DMS53 treated with DMSO at 0.1 percent for 48 hours (cell line): ENCODE data around the gene RDH5.

Experiments used
- DNase-seq: peaks from one replicate; lab custom pipeline; 2025; ENCODE audit not compliant: unreplicated experiment; lab: John Stamatoyannopoulos, UW

The RDH5 gene

DNA sequence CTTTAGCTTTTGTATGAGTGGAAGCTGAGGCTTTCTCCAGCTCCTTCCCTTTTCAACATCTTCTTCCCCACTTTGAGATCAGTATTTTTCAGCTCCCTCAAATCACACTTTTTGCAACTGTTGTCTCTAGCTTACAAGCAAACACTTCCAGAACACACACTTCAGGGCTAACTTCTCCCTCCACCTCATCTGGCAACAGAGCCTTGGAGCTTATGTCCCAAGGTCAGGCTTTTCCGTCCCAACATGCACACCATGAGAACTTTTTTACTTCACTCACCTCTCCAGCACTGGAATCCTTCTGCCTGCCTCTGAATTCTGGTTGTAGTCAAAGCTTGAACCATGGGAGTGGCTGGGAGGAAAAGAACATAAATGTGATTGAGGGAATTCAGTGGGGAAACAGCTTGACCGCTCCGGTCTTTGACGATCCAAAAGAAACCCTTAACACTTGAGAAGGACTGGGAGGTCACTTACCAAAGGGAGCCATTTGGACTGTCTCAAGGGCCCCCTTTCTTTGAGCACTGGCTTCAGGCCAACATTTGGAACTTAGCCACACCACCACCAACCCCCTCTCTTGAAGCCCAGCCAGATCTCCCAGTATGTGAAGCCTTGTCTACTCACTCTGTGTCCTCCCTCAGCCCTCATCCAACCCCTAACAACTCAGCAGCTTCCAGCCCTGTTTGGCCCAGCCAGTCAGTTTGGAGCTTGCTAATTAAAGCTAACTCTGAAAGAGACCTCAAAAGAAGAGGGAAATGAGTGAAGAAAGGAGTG, 8.2 kb upstream of the RDH5 start:
- no peak for DNase-seq

DNA sequence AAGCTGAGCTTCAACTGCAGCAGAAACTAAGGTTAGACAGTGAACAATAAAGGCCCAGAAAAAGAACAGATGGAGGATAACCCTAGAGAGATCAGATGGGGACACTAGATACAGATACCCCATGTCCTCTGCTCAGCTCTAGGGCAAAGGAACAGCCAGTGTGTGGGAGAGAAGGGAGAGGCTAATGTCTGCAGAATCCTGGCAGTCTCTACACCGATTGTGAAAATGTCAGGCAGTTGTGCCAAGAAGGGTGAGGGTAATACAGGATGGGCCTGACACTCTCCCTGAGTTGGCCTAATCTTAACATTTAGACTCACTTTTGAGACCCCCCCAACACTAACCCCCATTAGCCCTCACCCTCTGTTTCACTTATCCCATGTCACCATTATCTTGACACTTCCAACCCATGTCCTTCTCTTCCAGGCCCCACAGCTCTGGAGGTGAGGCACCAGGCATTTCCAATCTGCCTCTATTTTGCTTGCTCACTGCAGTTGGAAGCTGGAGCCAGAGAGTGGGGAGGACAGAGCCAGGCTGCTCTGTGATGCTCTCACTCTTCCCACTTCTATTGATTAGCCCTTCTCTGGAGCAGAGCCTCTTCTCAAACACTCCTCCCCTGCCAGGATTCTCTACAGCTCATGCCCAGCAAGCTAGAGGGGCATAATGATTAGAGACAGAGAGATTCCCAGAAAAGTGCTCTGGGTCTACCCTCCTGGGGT, 7.3 kb upstream of the RDH5 start:
- DNase-seq: no peak

DNA sequence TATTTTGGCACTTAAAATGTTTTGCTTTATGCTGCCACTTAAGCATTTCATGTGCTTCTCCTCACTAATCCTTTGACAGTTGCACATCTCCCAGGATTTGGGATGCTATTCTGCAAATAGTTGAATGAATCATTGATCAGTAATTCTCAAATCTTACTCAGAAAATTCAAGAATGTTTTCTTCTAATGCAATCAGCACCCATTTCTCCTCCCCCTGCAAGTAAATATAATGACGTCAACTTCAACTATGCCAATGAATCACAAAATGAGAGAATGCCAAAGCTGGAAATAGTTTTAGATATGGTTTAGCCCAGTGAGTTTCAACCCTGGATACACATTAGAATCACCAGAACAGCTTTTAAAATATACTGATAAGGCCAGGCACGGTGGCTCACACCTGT, 6.5 kb upstream of the RDH5 start:
- DNase-seq: no peak

DNA sequence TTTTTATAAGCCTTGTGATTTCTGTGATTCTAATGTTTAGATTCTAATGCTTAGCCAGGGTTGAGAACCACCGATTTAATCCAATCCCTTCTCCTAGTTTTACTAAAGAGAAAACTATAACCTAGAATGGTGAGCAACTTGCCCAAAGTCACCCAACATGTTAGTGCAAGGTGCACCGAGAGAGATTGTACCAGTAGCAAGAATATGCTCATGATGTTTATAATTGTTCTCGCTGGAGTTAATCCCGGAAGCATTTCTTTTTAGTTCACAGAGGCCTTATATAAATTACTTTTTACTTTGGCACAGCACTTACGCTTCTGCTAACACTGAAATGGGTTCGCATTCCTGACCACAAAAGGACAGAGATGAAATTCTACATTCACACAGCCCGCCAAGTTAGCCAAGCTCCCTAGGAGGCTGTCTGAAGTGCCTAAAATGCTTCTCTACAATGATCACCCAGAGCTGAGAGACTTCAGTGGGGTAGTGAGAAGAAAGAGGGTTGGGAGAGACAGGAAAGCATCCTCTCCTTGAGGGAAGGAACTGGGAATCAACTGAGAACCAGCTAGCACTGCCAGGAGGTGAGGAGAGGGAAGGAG, 4.9 kb upstream of the RDH5 start:
- no peak for DNase-seq

DNA sequence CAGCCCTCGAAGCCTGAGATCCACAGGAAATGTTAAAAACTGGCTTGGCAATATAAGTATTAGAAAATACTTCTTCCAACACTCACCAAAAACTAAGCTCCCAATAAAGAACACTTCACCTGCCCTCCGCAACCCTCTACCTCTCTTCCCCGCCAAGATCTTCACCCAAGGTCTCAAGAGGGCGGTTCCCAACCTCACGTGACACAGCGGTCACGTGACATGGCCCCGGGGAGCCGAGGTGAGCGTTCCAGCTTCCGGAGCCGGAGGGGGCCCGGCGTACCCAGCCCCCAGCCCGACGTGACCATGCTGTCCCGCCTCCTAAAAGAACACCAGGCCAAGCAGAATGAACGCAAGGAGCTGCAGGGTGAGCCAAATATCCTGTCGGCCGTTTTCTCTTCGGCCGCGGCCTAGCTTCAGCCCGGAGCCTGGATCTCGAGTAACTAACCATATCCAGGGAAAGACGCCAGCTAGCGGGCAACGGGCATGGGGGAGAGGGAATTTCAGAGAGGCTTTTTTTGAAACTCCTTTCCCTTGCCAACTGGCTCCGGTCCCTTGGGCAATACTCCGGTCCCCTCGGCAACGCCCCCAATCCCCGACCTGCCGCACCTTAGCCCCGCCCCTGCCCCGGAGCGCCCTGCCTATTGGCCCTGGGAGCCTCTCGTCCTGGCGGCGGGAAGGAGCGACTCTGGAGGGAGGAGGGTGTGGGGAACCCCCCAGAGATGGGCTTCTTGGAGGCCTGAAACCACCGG, 4.2 kb upstream of the RDH5 start, which contains the start of gene BLOC1S1:
Gene BLOC1S1 (plus strand): TSS at position 214 of the 749 bp plus-strand sequence. CDS start 6 bp downstream, at position 220.
- peak; percentile 70 for DNase-seq

DNA sequence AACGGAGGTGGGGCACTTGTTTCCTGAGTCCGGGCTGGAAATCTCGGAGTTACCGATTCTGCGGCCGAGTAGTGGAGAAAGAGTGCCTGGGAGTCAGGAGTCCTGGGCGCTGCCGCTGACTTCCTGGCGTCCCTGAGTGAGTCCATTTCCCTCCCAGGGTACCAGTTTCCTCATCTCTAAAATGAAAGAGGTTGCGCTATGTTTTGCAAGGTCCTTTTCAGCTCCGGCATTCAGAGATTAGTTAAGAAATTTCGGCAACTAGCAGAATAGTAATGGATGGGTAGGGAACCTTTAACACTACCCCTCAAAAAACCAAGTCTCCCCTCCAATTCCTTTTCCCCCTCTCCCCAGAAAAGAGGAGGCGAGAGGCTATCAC, 3.6 kb upstream of the RDH5 start:
- DNase-seq: peak; percentile 54

DNA sequence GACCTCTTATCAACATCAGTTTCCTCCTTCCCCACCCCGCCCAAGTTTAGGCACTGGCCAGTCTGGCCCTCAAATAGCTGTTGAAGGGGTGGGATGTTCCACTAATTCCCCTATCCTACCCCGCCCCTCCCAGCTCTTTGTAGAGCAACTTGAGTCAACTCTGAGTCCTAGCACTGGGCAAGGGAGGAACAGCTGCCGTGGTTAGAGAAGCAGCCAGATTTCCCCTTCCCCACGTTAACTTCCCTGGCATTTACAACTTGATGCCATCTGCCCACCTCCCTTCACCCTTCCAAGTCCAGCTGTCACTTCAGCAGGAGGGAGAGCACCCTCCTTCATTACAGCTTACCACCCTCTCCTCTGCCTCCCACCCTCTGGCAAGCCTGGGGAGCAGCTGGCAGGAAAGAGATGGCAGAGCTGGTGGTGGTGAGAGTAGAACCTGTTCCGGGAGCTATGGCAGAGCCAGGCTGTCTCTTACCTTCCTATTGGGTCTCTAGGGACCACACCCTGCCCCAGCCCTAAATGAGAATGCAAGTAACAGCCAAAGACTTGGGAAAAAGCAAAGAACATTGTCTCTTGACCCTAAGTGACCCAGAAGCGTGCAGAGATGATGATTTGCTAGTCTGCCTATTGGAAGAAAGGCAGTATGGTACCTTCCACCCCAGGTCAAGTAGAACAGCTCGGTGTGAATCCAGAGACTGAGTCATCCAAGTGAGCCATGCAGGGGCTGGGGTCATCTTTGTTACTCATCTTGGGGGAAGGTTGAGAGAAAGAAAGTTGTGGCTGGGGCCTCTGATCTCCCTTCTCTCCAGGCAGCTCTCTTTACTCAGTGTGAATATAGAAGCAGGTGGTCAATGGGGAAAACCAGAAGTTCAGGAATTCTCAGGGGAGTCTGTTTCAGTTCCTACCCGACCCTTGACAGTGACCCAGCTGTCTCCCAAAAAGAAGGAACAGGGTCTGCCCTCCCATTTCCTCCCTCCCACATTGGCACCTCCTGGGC, 2.9 kb upstream of the RDH5 start:
- no peak for DNase-seq

DNA sequence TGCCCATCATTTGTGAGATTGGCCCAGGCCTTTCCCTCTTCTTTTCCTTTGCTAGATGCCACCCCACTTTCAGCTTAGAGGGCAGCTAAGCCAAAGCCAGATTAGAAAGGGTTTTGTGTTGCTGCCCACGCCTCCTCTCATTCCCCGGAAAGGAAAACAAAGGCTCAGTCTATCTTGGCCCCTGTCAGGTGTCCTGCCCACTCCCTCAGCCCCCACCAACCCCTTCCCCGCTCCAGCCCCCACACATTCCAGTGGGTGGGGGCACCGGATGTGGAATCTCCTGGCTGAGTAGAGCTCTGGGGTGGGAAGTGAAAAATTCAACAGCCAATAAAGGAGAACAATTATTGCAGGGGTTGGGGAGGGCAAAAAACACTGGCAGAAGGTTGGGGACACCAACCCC, 2.2 kb upstream of the RDH5 start:
- no peak for DNase-seq

DNA sequence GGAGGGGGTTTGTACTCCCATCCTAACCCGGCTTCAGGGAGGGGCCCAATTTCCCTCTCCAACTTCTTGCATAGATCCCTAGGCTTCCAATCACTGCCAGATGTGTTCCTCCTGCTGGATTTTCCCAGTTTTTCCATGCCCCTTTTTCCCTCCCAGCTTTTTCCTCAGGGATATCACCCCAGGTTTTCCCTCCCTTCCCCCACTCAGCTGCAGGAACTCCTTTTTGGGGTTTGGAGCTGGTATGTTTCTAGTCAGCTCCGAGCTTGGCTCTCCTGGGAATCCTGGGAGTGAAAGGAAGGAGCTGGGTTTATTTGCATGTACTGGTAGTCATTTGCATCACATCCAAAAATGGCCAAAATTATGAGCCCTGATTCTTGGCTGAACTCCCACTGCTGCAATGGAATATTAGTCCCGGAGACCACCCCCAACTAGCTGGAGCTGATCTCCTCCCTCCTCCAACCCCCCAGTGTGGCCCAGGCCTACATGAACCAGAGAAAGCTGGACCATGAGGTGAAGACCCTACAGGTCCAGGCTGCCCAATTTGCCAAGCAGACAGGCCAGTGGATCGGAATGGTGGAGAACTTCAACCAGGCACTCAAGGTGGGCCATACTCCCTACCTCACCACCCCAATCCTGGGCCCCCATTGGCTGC, 1.4 kb upstream of the RDH5 start:
- no peak for DNase-seq

DNA sequence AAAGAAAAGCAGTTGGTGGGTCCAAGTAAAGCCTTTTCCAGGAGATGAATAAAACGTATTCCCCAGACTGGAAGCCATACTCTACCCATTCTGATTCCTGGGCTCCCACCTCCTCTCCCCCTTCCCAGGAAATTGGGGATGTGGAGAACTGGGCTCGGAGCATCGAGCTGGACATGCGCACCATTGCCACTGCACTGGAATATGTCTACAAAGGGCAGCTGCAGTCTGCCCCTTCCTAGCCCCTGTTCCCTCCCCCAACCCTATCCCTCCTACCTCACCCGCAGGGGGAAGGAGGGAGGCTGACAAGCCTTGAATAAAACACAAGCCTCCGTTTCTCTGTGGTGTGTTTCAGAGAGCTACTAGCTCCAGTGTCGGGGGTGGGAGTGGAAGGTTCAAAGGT, 822 bp upstream of the RDH5 start:
- DNase-seq: no peak

DNA sequence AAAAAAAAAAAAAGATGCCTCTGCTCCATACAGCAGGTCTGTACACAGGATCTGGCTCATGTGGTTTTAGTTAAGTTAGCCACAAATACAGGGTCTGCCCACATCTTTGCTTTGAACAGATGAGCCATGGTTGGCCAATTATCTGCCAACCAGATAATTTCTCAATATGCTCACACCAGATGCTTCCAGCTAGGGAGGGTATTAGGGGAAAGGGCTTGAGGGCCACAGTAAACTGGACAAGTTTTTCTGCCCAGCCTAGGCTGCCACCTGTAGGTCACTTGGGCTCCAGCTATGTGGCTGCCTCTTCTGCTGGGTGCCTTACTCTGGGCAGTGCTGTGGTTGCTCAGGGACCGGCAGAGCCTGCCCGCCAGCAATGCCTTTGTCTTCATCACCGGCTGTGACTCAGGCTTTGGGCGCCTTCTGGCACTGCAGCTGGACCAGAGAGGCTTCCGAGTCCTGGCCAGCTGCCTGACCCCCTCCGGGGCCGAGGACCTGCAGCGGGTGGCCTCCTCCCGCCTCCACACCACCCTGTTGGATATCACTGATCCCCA, 776 bp downstream of the RDH5 start:
- peak; percentile 60 for DNase-seq

DNA sequence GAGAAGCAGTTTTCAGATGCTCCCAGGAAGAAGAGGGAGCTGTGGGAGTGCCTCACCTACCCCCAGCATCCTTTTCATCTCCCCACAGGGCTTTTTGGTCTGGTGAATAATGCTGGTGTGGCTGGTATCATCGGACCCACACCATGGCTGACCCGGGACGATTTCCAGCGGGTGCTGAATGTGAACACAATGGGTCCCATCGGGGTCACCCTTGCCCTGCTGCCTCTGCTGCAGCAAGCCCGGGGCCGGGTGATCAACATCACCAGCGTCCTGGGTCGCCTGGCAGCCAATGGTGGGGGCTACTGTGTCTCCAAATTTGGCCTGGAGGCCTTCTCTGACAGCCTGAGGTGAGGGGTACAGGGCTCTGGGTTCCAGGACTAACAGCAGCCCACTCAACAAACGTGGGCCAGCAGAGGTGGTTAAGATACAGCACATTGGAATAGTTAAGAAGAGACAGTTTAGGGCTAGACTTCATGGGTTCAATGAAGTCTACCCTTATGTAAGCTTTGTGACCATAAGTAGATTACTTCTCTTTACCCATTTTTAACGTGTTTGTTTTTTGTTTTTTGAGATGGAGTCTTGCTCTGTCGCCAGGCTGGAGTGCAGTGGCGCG, 1.5 kb downstream of the RDH5 start:
- no peak for DNase-seq

DNA sequence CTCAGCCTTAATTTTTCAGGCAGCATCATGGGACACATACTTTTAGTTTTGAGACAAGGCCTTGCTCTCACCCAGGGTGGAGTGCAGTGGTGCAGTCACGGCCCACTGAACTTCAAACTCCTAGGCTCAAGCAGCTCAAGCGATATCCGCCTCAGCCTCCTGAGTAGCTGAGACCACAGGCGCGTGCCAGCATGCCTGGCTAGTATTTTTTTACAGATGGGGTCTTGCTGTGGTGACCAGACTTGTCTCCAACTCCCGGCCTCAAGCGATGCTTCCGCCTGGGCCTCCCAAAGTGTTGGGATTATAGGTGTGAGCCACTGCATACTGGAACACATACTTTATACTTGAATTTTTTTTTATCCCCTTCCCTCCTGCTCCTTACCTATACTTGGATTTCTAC, 2.8 kb downstream of the RDH5 start:
- DNase-seq: no peak

DNA sequence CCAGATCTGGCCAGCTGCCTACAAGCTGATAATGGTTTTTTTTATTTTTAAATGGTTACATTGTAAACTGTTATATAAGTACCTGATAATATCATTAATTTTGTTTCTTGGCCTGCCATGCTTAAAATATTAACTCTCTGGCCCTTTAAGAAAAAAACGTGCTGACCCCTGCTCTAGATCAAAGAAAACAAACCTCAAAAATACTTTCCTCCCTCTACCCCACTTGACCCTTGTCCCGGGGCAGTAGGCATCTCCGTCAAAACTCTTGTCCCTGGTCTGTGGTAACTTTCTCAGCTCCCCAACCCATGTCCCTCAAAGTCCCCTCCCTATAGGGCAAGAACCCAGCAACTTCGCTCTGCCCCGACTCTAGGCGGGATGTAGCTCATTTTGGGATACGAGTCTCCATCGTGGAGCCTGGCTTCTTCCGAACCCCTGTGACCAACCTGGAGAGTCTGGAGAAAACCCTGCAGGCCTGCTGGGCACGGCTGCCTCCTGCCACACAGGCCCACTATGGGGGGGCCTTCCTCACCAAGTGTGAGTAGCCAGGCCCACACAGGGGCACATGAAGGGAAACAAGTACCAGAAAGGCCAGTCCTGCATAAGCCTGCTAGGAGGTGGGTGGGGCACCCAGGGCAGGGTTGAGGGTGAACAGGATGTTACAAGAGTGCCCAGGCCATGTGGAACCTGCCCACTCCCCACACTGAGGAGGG, 3.5 kb downstream of the RDH5 start:
- no peak for DNase-seq

DNA sequence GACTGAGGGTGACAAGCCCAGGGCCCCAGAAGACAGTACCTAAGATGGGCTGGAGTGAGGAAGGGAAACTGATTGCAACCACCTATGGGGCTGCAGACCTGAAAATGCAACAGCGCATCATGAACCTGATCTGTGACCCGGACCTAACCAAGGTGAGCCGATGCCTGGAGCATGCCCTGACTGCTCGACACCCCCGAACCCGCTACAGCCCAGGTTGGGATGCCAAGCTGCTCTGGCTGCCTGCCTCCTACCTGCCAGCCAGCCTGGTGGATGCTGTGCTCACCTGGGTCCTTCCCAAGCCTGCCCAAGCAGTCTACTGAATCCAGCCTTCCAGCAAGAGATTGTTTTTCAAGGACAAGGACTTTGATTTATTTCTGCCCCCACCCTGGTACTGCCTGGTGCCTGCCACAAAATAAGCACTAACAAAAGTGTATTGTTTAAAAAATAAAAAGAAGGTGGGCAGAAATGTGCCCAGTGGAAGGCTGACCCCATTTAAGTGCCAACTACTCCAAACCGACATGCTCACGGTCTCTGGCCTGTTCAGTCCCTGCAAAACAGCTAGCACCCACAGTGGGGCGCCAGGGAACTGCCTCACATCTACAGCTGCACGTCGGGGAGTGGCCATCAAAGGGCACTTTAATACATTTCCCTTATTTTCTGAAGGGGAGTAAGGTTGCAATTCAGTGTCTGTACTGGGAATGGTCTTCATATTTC, 4.2 kb downstream of the RDH5 start:
- DNase-seq: peak; percentile 36

DNA sequence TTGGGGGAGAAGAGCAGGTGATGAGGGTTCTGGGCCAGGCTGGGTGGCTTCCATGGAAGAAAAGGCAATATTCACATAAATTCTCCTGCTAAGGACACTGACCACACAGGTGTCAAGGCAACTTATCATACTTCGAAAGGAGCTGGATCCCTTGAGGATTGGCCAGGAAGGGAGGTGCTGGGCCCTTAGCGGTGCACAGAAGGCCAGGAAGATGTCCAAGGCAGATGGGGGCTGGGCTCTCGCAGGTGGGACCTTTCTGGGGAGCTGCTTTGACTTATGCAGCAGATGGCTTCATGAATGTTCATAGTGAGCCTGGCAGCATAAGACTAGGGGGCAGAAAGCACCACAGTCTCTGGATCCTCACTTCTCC, 4.7 kb downstream of the RDH5 start:
- DNase-seq: no peak

DNA sequence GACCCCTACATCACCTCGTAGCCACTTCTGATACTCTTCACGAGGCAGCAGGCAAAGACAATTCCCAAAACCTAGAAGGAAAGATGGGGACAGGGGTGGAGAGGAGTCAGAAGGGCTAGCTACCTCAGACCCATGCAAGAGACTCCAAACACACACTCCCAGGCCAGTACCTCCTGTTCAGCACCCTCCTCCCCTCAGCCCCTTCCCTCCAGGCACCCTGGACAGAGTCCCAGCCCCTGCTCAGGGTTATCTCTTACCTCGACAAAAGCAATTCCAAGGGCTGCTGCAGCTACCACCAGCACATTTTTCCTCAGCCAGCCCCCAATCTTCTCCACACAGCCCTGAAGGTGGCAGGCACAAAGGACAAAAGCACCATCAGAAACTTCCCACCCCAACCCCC, 5.4 kb downstream of the RDH5 start:
- no peak for DNase-seq

DNA sequence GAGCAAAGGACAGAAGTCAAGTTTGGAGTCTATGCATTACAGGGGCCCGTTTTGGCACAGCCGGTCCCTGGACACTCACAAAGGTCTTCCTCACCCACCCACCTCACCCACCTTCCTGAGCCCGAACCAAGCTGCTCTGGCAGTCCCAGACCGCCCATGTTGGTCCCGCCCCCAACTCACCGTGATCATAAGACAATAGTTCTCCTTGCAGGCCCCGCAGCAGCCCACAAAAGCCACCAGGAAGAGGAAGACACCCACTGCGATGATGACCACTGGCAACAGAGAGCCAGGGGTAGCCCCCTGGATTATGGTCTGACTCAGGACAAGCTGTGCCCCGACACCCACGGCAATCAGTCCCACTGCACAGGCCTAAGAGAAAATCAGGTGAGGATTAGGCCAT, 6.8 kb downstream of the RDH5 start:
- no peak for DNase-seq
